ENCODE data around the gene AUH. TPM values are rescaled to one million over a fixed set of nuclear protein-coding genes. Genes with fewer than 3 reads are reported as not detected.

Gene AUH
- total RNA-seq, 2 experiments from 2014 or later: 16.9 to 24.5 TPM

GRCh38 chr9:91405343-91406077, 43.8 kb upstream of the AUH start:
- H3K79me2 ChIP-seq (ENCODE audit: insufficient read depth, low read depth, low read length): no peaks in the 10 kb centered on the region
- H3K4me3 ChIP-seq (ENCODE audit: low read depth, low read length, poor library complexity, severe bottlenecking): no peak overlapping the region
- CTCF ChIA-PET (ENCODE audit: unreplicated experiment): no interaction called here
- no peak overlapping the region for H2AFZ ChIP-seq (ENCODE audit: low read length)
- TF ChIP-seq CTCF (conservative IDR thresholded peaks at IDR 0.05; ENCODE audit: low read length): no peak
- H3K4me2 ChIP-seq (ENCODE audit: low read length): no peak overlapping the region
- no peaks in the 10 kb centered on the region for H3K9me2 ChIP-seq (ENCODE audit: insufficient read depth, low read length)
- no peak for DNase-seq (ENCODE audit: low spot score)
- H3K36me3 ChIP-seq (ENCODE audit: insufficient read depth, low read length): peaks cover 6% of the 10 kb centered on the region
- intact Hi-C loops (cut with micrococcal nuclease; ENCODE audit: unreplicated experiment): no loop called here
- no TSS peak for BruUV-seq (replicated peaks)
- POLR2A ChIA-PET: no interaction called here
- no peaks in the 10 kb centered on the region for H4K20me1 ChIP-seq (ENCODE audit: insufficient read depth, low read length)
- H3K27ac ChIP-seq (ENCODE audit: low read depth, low read length, poor library complexity, severe bottlenecking): no peak overlapping the region
- no peaks in the 10 kb centered on the region for H3K4me1 ChIP-seq (ENCODE audit: insufficient read depth, low read length, poor library complexity, severe bottlenecking)
- H3K9me3 ChIP-seq (ENCODE audit: low read length): no peaks in the 10 kb centered on the region

- intact Hi-C loops (cut with micrococcal nuclease; ENCODE audit: unreplicated experiment): no loop called here
Observed at GRCh38 chr9:91403665-91404543, 42.2 kb upstream of the AUH start.

More at GRCh38 chr9:91403665-91404543, 42.2 kb upstream of the AUH start:
- Histone ChIP-seq H3K79me2 (ENCODE audit: insufficient read depth, low read depth, low read length) (no peaks in the 10 kb centered on the region), H3K4me1 (ENCODE audit: insufficient read depth, low read length, poor library complexity, severe bottlenecking) (no peaks in the 10 kb centered on the region), H3K4me2 (ENCODE audit: low read length) (no peak overlapping the region), H3K4me3 (ENCODE audit: low read depth, low read length, poor library complexity, severe bottlenecking) (no peak overlapping the region), H3K36me3 (ENCODE audit: insufficient read depth, low read length) (no peaks in the 10 kb centered on the region; the same call in 1 of the 2 replicates), H3K9me3 (ENCODE audit: low read length) (no peaks in the 10 kb centered on the region), H3K9me2 (ENCODE audit: insufficient read depth, low read length) (no peaks in the 10 kb centered on the region), H2AFZ (ENCODE audit: low read length) (no peak overlapping the region), H4K20me1 (ENCODE audit: insufficient read depth, low read length) (no peaks in the 10 kb centered on the region), H3K27ac (ENCODE audit: low read depth, low read length, poor library complexity, severe bottlenecking) (no peak overlapping the region)
- POLR2A ChIA-PET: no interaction called here
- DNase-seq (ENCODE audit: low spot score): no peak
- BruUV-seq (replicated peaks): no TSS peak
- no peak for TF ChIP-seq EZH2phosphoT487 (IDR thresholded peaks at IDR 0.05; ENCODE audit: borderline replicate concordance, low read depth, low read length)
- TF ChIP-seq CTCF (conservative IDR thresholded peaks at IDR 0.05; ENCODE audit: low read length): no peak
- CTCF ChIA-PET (ENCODE audit: unreplicated experiment): interaction anchor here (0.6 kb wide), 1 partner anchor 17 kb away, joined by 3 read pairs; no protein-coding TSS in a partner anchor
